ENCODE data around the gene AEBP2.

DNA sequence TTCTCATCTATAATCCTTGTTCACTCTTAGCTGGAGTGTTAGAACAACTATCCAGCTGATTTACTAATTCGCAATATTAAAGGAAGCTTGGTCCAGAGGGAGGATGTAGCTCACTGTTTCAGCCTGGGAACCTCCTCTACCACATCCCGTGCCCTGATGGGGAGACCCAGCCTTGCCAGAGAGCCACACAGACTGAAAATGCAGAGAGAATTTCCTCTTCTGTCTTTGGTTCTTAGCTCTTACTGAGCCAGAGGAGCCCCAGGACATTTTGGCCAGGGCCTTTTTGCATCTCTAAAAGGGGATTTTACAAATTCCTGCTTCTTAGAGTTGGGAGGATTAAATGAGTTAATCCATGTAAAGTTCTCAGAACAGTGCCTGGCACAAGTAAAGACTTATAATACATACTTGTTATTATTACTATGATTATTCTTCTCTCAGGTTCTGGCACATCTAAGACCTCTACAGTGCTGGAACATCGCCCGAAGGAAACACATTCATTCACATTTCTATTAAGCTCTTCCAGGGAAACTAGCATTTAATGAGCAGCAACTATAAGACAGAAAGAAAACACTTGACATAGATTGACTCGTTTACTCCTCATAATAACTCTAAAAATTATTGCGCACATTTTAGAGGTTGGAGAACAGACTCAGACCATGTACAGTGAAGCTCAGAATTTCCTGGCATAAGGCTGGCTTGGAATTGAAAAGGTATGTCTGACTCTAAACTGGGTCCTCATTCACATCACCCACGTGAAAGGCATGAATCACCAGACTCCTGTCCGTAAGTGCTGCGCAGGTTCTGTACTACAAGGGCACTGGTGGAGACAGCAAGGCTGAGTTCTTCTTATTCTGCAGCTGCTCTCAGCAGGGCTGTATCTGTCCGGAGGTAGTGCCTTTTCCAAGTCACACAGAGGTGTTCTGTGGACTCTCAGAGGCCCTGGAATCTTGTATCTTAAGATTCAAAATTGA, 27.8 kb upstream of the AEBP2 start:
- TF ChIP-seq POU5F1 (IDR thresholded peaks at IDR 0.05; ENCODE audit: borderline replicate concordance, low read depth, low read length, partially characterized antibody) (no peak), MYC (IDR thresholded peaks at IDR 0.05; ENCODE audit: low read depth, low read length) (no peak), MYC (CRISPR knock-in tag; IDR thresholded peaks at IDR 0.05; ENCODE audit: borderline replicate concordance, low read depth) (no peak), KLF16 (IDR thresholded peaks at IDR 0.05) (no peak)

All from K562 (cell line).